GM19099 (cell line): ENCODE data around the gene PRG3.

ENCODE experiments used
- POLR2A ChIP-seq: IDR thresholded peaks from 3 replicates; pipeline ENCODE4 v1.6.1; 2011; ENCODE audit warnings: low read depth; ENCODE audit not compliant: insufficient read length; ENCODE audit errors: extremely low read depth

Gene PRG3

DNA sequence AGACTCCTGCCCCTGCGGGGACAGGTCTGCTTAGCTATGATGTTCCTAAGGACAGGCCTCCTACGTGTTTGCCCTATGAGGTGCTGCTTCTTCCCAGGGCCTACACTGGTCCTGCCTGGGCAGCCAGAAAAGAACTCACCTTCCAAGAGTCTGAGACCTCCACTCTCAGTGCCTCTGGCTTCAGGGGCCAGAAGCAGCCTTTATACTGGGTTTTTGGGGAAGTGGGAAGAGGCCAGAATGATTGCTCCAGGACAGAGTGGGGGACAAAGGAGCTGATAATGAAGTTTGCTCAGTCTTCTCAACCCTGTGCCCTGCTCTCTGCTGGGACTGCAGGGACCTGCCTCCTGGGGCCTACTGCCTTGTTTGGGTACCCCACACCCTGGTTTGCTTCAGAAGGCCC lies at the start of gene PRG3:
Gene PRG3, minus strand, starts transcription at position 176 of the 400 bp plus-strand sequence. CDS start 442 bp downstream, outside the sequence.
- no peak for TF ChIP-seq POLR2A

- TF ChIP-seq POLR2A: no peak
Observed at GRCh38 chr11:57429946-57430345, 49.0 kb upstream of the PRG3 start.

DNA sequence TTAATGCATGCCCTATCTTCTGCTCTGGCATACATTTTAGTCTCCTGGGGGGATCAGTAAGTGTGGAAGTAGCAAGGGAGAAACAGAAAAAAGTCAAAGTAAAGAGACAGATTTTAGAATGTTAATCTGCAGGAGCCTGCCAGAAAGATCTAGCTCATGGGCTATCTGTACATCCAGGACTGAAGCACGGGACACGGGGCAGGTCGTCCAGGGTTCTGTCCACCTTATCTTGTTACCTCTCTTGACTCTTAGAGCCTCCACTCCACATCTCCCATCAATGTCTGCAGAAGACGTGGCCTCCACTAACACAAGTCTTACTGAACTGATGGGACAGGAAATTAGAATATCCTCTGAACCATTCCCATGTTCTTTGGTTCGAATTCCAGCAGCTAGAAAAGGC lies 47.7 kb upstream of the PRG3 start:
- no peak for TF ChIP-seq POLR2A

DNA sequence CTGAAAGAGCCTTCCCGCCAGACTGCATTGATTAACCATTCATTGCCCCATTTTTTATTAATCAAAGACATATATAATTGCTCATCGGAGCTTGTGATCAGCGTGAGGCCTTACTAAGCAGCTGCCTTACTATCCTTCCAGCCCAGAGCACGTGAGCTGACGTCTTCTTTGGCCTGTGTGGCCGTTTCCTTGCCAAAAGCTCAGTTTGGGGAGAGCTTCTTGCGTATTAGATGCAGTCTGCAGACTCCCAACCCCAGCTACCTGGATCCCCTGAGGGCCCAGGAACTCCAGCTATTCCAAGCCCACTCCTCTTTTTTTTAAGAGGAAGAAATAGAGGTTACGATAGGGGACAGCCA lies 46.8 kb upstream of the PRG3 start:
- TF ChIP-seq POLR2A: no peak

GRCh38 chr11:57426929-57427726 lies 46.2 kb upstream of the PRG3 start, which contains the start of gene SLC43A3:
Gene SLC43A3, minus strand, starts transcription at chr11:57427121. Its CDS starts 949 bp downstream, at chr11:57426172.
- TF ChIP-seq POLR2A: peak; percentile 94

- no peak for TF ChIP-seq POLR2A
Observed at GRCh38 chr11:57426439-57426928, 45.5 kb upstream of the PRG3 start.

DNA sequence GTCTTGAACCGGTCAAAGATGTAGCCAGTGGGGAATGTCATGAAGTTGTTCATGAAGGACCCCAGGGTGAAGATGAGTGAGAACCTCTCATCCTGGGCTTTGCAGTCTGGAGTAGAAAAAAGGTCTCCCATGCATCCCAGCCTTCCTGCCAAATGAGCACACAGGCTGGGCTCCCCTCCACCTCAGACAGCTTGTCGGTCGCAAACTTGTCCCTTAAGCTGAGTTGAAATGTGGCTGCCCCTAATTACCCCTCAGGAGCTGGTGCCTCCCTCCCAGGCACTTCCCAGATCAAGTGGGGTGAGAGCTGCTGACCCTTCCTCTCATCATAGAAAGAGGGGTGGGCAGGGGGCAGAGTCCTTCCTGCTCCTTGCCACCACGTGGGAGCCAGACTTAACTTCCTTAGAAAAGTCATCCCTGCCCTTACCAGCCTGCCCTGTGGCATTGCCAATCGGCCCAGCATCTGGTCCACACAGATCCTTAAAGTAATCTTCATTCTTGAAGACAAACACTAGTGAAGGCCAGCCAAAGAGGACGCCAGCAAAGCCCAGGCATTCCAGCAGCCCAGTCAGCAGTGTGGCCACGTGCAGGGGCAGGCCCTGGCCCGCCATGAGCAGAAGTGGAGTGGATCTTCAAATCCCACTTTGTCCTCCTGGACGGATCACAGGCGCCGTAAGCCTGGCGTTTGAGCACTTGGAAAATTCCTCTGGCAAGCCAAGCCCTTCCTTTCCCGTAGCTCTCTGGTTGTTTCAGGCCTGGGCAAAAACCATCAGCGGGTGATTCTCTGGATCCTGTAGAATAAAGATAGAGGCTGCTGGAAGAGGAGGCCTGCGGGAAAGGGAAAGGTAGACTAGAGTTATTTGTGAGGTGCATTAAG lies 44.9 kb upstream of the PRG3 start:
- no peak for TF ChIP-seq POLR2A

- peak; percentile 58 for TF ChIP-seq POLR2A
Observed at GRCh38 chr11:57424792-57425564, 44.0 kb upstream of the PRG3 start.

- TF ChIP-seq POLR2A: no peak
Observed at GRCh38 chr11:57424137-57424791, 43.3 kb upstream of the PRG3 start.

DNA sequence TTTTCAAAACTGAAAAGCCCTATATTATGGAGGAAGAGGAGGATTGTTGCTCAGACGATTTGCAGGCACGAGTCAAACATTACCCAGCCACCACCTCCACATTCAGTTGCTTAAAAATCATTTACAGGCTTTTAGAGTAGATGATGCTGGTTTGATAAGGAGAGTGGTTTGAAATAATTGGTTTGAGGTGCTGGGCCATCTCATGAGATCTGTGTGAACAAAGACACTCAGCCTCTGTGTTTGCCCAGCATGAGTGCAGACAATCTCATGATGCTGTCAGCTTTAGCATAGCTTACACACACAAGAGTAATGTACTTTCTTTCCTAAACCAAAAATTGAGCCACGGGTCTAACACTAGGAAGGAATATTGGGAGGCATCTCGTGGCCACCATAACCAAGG lies 41.7 kb upstream of the PRG3 start:
- TF ChIP-seq POLR2A: peak; percentile 16

GRCh38 chr11:57421805-57422204 lies 40.9 kb upstream of the PRG3 start:
- TF ChIP-seq POLR2A: no peak

GRCh38 chr11:57421066-57421465 lies 40.1 kb upstream of the PRG3 start:
- no peak for TF ChIP-seq POLR2A

DNA sequence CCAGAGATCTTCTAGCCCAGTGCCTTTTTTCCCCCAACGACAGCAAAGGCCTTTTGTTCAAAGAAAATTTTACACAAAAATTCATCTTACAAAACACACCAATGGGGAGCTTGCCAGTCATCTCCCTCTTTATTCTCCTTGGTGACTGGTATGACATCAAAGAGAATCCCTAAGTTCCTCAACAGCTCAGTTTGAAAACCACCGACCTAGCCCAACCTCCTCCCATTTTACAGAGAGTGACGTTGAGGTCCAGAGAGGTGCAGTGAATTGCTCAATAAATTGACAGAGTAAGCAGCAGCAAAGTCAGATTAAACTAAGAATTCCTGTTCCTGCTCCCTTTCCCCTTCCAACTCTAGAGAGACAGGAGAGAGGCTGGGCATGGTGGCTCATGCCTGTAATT lies 38.2 kb upstream of the PRG3 start:
- TF ChIP-seq POLR2A: no peak

GRCh38 chr11:57418131-57418530 lies 37.2 kb upstream of the PRG3 start:
- no peak for TF ChIP-seq POLR2A
